Testis (tissue), 3 donors: ENCODE results near the gene C12orf42. TPM values are rescaled to one million over a fixed set of nuclear protein-coding genes. Genes with fewer than 3 reads are reported as not detected.

Experiments
- DNase-seq: peaks from one replicate; pipeline ENCODE4 v3.0.0-alpha.2; 2019
- H3K27ac ChIP-seq, 2 donors: fragments of 200-600 bp; sonication (generic); one replicate each; pipeline ENCODE4 v1.5.1; 2019
- H3K27me3 ChIP-seq: fragments of 200-600 bp; sonication (generic); one replicate; pipeline ENCODE4 v1.5.1; 2019
- H3K36me3 ChIP-seq: fragments of 200-600 bp; sonication (generic); one replicate; pipeline ENCODE4 v1.5.1; 2017; ENCODE audit warnings: low read depth; ENCODE audit errors: missing control alignments
- H3K4me1 ChIP-seq: fragments of 200-600 bp; sonication (generic); one replicate; pipeline ENCODE4 v1.5.1; 2019
- H3K4me3 ChIP-seq, 2 donors: fragments of 200-600 bp; sonication (generic); one replicate each; pipeline ENCODE4 v1.5.1; 2017 to 2019
- H3K9me3 ChIP-seq: fragments of 200-600 bp; sonication (generic); one replicate; pipeline ENCODE4 v1.5.1; 2017
- CTCF ChIP-seq, 3 experiments: fragments of 450-650 bp in 2 of 3; fragments of 200-600 bp in 1 of 3; sonication (generic) in 1 of 3; IDR thresholded peaks; one replicate each; pipeline ENCODE4 v1.5.1; 2016 to 2019; ENCODE audit warnings: antibody characterized with exemption in 3 of 3, mild to moderate bottlenecking in 2 of 3, moderate library complexity in 1 of 3
- POLR2A ChIP-seq: fragments of 450-650 bp; IDR thresholded peaks from one replicate; pipeline ENCODE4 v1.6.1; 2017; ENCODE audit warnings: antibody characterized with exemption, mild to moderate bottlenecking, moderate library complexity
- WGBS, 2 donors: methylation state at CpG; one replicate each; pipeline ENCODE4 v1.1.5; 2018; 5-methylcytosine and 5-hydroxymethylcytosine counted together
- intact Hi-C: fragments of 100-400 bp; cut with DNase I; formaldehyde crosslinking; loops from one replicate; pipeline ENCODE4 v1.15.1; 2023; ENCODE audit warnings: low total_unique reads
- polyA plus RNA-seq: library from polyadenylated mRNA; stranded (reverse); fragments of 350-450 nt; fragmentation: Illumina TruSeq; extraction: RNeasy Lipid Tissue Mini Kit (QIAGEN cat#74804); gene quantifications from one replicate; pipeline ENCODE4 v1.2.3, GENCODE V29; 2014; ENCODE audit warnings: low read depth, low replicate concordance; ENCODE audit not compliant: insufficient read depth
- total RNA-seq, 2 donors: library from RNA; depleted of rRNA; stranded (reverse); fragments of >200 nt; gene quantifications; one replicate each; pipeline ENCODE4 v1.2.3, GENCODE V29; 2016

The C12orf42 gene
- total and polyA plus RNA-seq, 3 donors from 2014 or later, result 22.5 to 57.9 (median 46.8) TPM

- DNase-seq, result no peak
- Histone ChIP-seq H3K36me3 (no peaks in the 10 kb centered on the region), H3K4me1 (no peaks in the 10 kb centered on the region), H3K4me3 (no peak overlapping the region), H3K9me3 (no peaks in the 10 kb centered on the region), H3K27ac (no peak overlapping the region), H3K27me3 (no peaks in the 10 kb centered on the region)
- no peak for TF ChIP-seq CTCF (IDR thresholded peaks at IDR 0.05)
- no peak for TF ChIP-seq POLR2A
- intact Hi-C loops, result no loop called here
- 93 to 100% methylated on average over 1 of the region's 1 CpG for WGBS, 2 donors
Observed at GRCh38 chr12:103333676-103334075, 162.1 kb downstream of the C12orf42 start.

- 95 to 100% methylated on average over 4 of the region's 4 CpGs for WGBS, 2 donors
- Histone ChIP-seq H3K4me3 (no peak overlapping the region), H3K4me1 (no peaks in the 10 kb centered on the region), H3K9me3 (no peaks in the 10 kb centered on the region), H3K36me3 (no peaks in the 10 kb centered on the region), H3K27me3 (no peaks in the 10 kb centered on the region), H3K27ac (no peak overlapping the region)
- intact Hi-C loops, result no loop called here
- DNase-seq, result no peak
- no peak for TF ChIP-seq CTCF (IDR thresholded peaks at IDR 0.05)
- TF ChIP-seq POLR2A, result no peak
Observed at GRCh38 chr12:103331643-103332042, 164.1 kb downstream of the C12orf42 start.

GRCh38 chr12:103330672-103331071 is 165.1 kb downstream of the C12orf42 start:
- 60 to 65% methylated on average over 1 of the region's 1 CpG for WGBS, 2 donors
- no peaks in the 10 kb centered on the region for H3K4me1 ChIP-seq
- H3K27me3 ChIP-seq, result no peaks in the 10 kb centered on the region
- H3K27ac ChIP-seq, result no peak overlapping the region
- TF ChIP-seq POLR2A (no peak), CTCF (IDR thresholded peaks at IDR 0.05) (no peak)
- no peak for DNase-seq
- intact Hi-C loops, result no loop called here
- H3K9me3 ChIP-seq, result no peaks in the 10 kb centered on the region
- no peak overlapping the region for H3K4me3 ChIP-seq
- no peaks in the 10 kb centered on the region for H3K36me3 ChIP-seq

GRCh38 chr12:103327676-103328075 is 168.1 kb downstream of the C12orf42 start:
- no peaks in the 10 kb centered on the region for H3K9me3 ChIP-seq
- no peak overlapping the region for H3K4me3 ChIP-seq
- H3K36me3 ChIP-seq, result no peaks in the 10 kb centered on the region
- H3K27me3 ChIP-seq, result no peaks in the 10 kb centered on the region
- no peak overlapping the region for H3K27ac ChIP-seq
- TF ChIP-seq CTCF (IDR thresholded peaks at IDR 0.05) (no peak), POLR2A (no peak)
- no peaks in the 10 kb centered on the region for H3K4me1 ChIP-seq
- no peak for DNase-seq
- intact Hi-C loops, result no loop called here

GRCh38 chr12:103326190-103326589 is 169.6 kb downstream of the C12orf42 start:
- Histone ChIP-seq H3K27me3 (no peaks in the 10 kb centered on the region), H3K4me1 (no peaks in the 10 kb centered on the region), H3K4me3 (no peak overlapping the region), H3K36me3 (no peaks in the 10 kb centered on the region), H3K27ac (no peak overlapping the region), H3K9me3 (no peaks in the 10 kb centered on the region)
- 91 to 93% methylated on average over 3 of the region's 3 CpGs for WGBS, 2 donors
- intact Hi-C loops, result no loop called here
- TF ChIP-seq POLR2A (no peak), CTCF (IDR thresholded peaks at IDR 0.05) (no peak)
- no peak for DNase-seq
